ENCODE data around the gene CAMTA1.

The CAMTA1 gene

GRCh38 chr1:7721940-7722669 is 936.9 kb downstream of the CAMTA1 start:
- no peak for DNase-seq (ENCODE audit: low read depth in 3 of 3)

- no peak for DNase-seq (ENCODE audit: low read depth in 3 of 3)
Observed at GRCh38 chr1:7722670-7723012, 937.4 kb downstream of the CAMTA1 start.

GRCh38 chr1:7726623-7727022 is 941.4 kb downstream of the CAMTA1 start:
- no peak for DNase-seq (ENCODE audit: low read depth in 3 of 3)

- DNase-seq (ENCODE audit: low read depth in 3 of 3): no peak
Observed at GRCh38 chr1:7727809-7728471, 942.7 kb downstream of the CAMTA1 start.

- DNase-seq (ENCODE audit: low read depth in 3 of 3): no peak
Observed at GRCh38 chr1:7729761-7730160, 944.5 kb downstream of the CAMTA1 start.

- DNase-seq (ENCODE audit: low read depth in 3 of 3): no peak
Observed at GRCh38 chr1:7732331-7732730, 947.1 kb downstream of the CAMTA1 start.

GRCh38 chr1:7733276-7733675 is 948.0 kb downstream of the CAMTA1 start:
- no peak for DNase-seq (ENCODE audit: low read depth in 3 of 3)

GRCh38 chr1:7738044-7738443 is 952.8 kb downstream of the CAMTA1 start:
- no peak for DNase-seq (ENCODE audit: low read depth in 3 of 3)

GRCh38 chr1:7743346-7743745 is 958.1 kb downstream of the CAMTA1 start:
- DNase-seq (ENCODE audit: low read depth in 3 of 3): no peak

- no peak for DNase-seq (ENCODE audit: low read depth in 3 of 3)
Observed at GRCh38 chr1:7744882-7745281, 959.6 kb downstream of the CAMTA1 start.

GRCh38 chr1:7745783-7746182 is 960.5 kb downstream of the CAMTA1 start:
- no peak for DNase-seq (ENCODE audit: low read depth in 3 of 3)

- no peak for DNase-seq (ENCODE audit: low read depth in 3 of 3)
Observed at GRCh38 chr1:7747605-7748004, 962.4 kb downstream of the CAMTA1 start.

GRCh38 chr1:7749126-7749525 is 963.9 kb downstream of the CAMTA1 start:
- no peak for DNase-seq (ENCODE audit: low read depth in 3 of 3)

GRCh38 chr1:7751174-7751573 is 965.9 kb downstream of the CAMTA1 start:
- DNase-seq (ENCODE audit: low read depth in 3 of 3): no peak

- DNase-seq (ENCODE audit: low read depth in 3 of 3): peak in 2 of 3 experiments; percentile 20 to 24
Observed at GRCh38 chr1:7752512-7753417, 967.5 kb downstream of the CAMTA1 start.

- no peak for DNase-seq (ENCODE audit: low read depth in 3 of 3)
Observed at GRCh38 chr1:7753641-7754040, 968.4 kb downstream of the CAMTA1 start.

GRCh38 chr1:7754234-7754633 is 969.0 kb downstream of the CAMTA1 start:
- no peak for DNase-seq (ENCODE audit: low read depth in 3 of 3)

- no peak for DNase-seq (ENCODE audit: low read depth in 3 of 3)
Observed at GRCh38 chr1:7755448-7755847, 970.2 kb downstream of the CAMTA1 start.

- no peak for DNase-seq (ENCODE audit: low read depth in 3 of 3)
Observed at GRCh38 chr1:7760245-7760644, 975.0 kb downstream of the CAMTA1 start.

- no peak for DNase-seq (ENCODE audit: low read depth in 3 of 3)
Observed at GRCh38 chr1:7761103-7761502, 975.8 kb downstream of the CAMTA1 start.

- DNase-seq (ENCODE audit: low read depth in 3 of 3): no peak
Observed at GRCh38 chr1:7767176-7767575, 981.9 kb downstream of the CAMTA1 start.

- no peak for DNase-seq (ENCODE audit: low read depth in 3 of 3)
Observed at GRCh38 chr1:7768583-7768982, 983.3 kb downstream of the CAMTA1 start.

Data from stimulated activated CD4-positive, alpha-beta T cell treated with anti-CD3 and anti-CD28 coated beads, TNF-alpha, amount 100 ng/mL, for 4 hours (primary cell).